Head of caudate nucleus (tissue), 42 donors: ENCODE results near the gene ZNF597.
"Not testable (repeated sequence)": the region's sequence is repeated elsewhere in the genome, so short reads cannot be mapped to it uniquely, and the experiment has no call there.

ENCODE experiments used
- DNase-seq, 42 donors: peaks; one replicate each; pipeline versions ENCODE4 v3.0.0 to v3.0.0-alpha.2; 2020 to 2021; ENCODE audit warnings: mixed read lengths in 7 of 42
- intact Hi-C: fragments of 100-400 bp; cut with DNase I; formaldehyde crosslinking; loops from one replicate; pipeline ENCODE4 v1.15.0; 2022

ZNF597 gene

DNA sequence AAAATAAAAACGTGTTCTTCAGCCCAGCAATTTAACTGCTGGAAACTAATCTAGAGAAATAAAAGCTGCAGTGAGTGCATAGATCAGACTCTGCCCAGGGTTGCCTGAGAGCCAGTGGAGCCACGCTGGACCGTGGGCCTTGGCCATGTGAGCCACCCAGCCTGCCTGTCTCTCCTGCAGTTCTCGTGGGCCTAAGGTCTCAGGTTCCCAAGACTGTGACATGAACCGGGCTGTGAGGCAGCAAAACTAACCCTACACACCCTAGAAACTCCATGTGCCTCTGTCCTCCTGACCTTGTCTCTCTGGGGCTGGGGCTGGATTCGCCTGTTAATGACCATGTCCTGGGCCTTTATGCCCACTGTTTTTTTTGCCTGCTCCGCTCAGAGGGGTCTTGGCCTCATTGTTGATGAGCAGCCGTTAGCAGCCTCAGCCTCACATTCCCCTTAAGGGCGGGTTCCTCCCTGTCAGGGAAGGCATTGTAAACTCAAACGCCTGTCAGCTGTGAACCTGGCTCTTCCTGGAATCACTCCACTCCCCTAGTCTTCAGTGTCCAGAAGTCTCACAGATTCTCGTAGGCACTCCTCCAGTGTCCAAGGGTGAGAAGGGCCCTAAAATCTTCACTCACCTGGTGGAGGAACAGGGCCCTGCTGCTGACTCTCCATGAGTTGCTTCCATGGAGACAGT, 35.1 kb upstream of the ZNF597 start:
- intact Hi-C loops, result no loop called here
- DNase-seq, result no peak

DNA sequence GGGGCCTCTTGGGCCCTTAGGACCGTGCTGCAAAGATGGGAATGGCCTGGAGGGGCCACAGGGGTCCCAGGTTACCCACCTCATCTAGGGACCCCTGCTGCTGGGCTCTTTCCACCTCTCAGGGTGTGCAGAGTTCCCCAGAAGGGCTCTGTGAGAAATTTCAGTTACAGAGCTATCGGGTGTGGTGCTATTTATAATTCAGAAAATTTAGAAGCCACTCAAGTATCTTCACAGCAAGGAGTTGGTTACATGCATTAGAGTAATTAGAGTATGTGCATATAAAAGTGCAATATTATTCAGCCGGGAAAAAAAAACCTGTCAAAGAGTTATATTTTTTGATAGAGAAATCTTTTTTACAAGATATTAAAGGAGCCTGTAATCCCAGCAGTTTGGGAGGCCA, 33.1 kb upstream of the ZNF597 start:
- intact Hi-C loops, result no loop called here

DNA sequence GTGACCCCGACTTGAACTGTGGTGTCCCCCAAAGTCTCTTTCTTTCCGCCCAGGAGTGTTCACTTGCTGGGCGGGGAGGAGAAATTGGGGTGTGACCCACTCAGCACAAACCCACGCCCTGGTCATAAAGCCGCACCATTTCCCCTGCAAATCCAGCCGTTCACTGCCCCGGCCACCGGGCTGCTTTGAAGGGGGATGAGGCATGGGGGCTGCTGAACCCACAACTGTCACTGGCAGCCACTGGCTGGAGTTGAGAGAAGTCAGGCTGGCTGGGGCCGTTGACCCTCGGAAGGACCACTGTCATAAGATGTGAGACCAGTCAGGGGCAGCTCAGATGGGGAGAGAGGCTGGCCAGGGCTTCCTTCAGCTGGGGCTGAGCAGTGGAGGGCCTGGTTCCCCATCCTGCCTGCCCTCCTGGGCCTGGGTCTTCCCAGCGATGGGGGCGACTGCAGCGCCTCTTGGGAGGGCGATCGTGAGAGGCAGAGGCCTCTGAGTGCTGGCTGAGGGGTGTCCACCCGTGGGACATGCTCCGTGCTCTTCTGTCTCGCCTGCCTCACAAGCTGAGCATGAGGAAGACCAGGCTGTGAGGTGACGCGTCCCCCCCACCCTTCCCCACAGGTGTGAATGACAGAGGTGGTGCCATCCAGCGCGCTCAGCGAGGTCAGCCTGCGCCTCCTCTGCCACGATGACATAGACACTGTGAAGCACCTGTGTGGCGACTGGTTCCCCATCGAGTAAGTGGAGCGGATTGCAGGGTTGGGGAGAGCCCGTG, 32.5 kb upstream of the ZNF597 start:
- intact Hi-C loops, result no loop called here
- no peak for DNase-seq

More for the DNA sequence above, 33.1 kb upstream of the ZNF597 start:
- DNase-seq, result no peak

DNA sequence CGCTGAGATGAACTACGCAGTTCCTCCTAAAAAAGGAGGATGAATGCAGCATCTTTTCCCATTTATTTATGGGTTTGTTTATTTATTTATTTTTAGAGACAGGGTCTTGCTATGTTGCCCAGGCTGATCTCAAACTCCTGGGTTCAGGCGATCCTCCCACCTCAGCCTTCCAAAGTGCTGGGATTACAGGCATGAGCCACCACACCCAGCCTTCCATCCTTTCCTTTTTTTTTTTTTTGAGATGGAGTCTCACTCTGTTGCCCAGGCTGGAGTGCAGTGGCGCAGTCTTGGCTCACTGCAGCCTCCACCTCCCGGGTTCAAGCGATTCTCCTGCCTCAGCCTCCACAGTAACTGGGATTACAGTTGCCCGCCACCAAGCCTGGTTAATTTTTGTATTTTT, 31.6 kb upstream of the ZNF597 start:
- DNase-seq, intact Hi-C loops: not testable (repeated sequence)

DNA sequence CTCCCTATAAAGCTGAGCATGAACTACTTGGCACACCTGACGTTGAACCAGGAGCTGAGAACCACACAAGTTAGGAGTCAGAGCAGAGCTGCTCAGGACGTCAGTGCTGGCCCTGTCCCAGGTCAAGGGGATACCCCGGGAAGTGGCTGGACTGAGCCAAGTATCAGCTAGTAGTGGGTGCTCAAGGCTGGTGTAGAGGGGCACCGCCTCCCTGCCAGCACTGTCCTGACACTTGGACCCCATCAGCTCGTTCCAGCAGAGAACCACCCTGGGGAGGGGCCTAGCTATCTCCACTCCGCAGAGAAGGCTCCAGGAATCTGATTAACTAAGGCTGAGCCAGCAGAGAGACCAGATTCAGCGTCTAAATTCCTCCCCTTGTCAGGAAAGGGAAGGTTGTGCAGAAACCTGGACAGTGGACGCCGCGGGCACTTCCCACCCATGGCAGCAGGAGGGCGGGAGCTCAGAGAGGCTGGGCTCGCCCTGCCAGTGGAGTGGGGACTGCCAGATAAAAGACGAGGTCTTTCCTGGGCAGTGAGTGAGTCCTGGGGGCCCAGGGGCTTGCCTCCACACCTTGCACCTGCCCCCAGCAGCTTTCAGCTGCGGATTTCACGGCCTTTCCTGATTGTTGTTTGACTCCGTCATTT, 31.0 kb upstream of the ZNF597 start:
- no peak for DNase-seq
- intact Hi-C loops, result no loop called here

DNA sequence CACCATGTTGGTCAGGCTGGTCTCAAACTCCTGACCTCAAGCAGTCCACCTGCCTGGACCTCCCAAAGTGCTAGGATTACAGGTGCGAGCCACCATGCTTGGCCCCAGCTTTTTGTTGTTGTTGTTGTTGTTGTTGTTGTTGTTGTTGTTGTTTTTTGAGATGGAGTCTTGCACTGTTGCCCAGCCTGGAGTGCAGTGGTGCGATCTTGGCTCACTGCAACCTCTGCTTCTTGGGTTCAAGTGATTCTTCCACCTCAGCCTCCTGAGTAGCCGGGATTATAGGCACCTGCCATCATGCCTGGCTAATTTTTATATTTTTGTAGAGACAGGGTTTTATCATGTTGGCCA, 30.3 kb upstream of the ZNF597 start:
- DNase-seq, intact Hi-C loops: not testable (repeated sequence)

DNA sequence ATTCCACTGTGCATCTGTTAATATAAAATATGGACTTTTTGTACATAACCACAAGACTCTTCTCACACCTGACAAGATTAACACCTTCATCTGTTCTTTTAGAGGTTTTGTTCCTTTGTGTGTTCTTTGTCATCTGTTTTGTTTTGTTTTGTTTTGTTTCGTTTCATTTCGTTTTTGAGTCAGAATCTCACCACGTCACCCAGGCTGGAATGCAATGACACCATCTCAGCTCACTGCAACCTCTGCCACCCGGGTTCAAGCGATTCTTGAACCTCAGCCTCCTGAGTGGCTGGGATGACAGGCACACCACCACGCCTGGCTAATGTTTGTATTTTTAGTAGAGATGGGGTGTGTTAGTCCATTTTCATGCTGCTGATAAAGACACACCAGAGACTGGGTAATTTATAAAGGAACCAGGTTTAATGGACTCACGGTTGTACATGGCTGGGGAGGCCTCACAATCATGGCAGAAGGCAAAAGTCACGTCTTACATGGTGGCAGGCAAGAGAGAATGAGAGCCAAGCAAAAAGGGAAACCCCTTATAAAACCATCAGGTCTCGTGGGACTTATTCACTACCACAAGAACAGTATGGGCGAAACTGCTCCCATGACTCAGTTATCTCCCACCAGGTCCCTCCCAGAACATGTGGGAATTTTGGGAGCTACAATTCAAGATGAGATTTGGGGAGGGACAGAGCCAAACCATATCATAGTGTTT, 29.7 kb upstream of the ZNF597 start:
- intact Hi-C loops, result no loop called here
- DNase-seq, result no peak

DNA sequence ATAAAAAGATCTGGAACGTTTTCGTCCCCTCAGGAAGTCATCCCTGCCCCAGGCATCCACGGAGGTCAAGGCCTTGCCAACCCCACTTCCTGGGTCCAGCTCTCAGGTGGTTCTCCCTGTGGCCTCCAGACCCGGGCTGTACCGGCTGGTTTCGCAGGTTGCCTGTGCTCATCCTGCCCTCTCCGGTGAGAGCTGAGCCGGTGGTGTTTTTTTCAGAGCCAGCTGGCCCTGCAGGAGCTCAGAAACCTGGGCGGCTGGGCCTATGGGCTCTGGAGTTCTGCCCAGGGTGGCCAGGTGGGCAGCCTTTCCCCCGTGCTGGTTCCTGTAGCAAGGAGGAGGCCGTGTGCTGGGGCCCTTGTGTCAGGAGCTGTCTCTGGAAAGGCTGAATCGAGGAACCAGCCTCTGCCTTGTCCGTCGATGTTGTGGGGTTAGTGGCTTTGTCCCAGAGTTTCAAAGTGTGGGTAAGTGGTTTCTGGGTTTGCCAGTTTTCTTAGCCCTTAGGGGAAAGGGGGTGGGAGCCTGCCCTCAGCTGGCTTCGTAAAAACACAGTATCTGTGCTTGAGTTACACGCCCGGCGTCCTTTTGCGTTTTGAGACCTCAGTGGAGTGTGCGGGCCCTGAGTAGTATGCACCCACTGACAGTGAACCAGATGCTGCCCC, 28.3 kb upstream of the ZNF597 start:
- no peak for DNase-seq

DNA sequence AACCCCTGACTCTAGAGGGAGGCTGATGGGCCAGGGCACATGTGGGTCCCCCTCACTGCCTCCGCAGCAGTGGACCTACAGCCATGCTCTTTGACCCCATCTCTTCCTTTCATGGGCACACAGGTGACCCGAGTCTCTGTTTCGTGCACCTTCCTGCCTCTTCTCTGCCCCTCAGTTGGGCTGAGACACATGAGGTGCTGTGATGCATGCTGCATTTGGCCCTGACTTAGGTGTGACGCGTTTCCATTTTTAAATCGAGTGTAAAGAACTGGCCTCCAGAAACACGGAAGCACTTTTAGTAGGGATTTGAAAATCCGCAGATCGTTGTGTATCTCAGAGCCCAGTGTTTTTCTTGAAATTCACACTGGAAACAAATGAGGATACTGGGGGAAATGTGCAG, 27.4 kb upstream of the ZNF597 start:
- intact Hi-C loops, result no loop called here
- DNase-seq, result no peak

More for the DNA sequence above, 28.3 kb upstream of the ZNF597 start:
- intact Hi-C loops, result no loop called here

DNA sequence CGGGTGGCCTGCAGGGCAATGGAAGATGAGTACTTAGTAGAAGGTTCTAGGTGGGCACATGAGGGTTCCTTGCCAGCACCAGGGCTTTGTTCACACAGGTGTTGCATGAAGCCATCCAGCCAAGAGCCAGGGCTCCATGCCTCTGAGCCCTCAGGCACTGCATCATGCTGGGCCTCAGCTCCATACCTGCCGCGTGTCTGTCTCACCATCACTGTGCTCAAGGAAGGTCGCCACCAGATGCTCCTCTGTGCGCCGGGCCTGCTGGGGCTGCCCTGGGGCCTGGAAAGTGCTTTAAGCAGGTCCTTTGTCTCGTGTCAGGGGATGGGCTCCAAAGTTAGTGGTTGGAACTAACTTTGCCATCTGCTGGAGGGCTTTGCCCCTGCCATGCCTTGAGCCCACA, 26.4 kb upstream of the ZNF597 start:
- intact Hi-C loops, result no loop called here
- DNase-seq, result no peak

DNA sequence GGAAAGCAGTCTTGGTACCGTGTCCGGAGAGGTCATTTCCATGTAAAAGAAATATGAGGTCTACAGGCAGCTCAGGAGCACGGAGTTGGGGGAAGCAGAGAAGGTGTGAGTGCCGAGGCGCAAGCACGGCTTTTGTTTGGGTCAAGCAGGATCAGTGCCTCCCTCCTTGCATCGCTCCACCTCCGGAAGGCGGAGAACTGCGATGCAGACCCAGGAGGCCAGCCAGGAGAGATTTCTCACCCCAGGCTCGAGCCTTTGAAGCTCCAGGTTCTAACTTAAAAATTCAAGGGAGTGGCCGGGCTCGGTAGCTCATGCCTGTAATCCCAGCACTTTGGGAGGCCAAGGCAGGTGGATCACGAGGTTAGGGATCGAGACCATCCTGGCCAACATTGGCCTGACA, 25.2 kb upstream of the ZNF597 start:
- DNase-seq, result no peak
- intact Hi-C loops, result no loop called here

DNA sequence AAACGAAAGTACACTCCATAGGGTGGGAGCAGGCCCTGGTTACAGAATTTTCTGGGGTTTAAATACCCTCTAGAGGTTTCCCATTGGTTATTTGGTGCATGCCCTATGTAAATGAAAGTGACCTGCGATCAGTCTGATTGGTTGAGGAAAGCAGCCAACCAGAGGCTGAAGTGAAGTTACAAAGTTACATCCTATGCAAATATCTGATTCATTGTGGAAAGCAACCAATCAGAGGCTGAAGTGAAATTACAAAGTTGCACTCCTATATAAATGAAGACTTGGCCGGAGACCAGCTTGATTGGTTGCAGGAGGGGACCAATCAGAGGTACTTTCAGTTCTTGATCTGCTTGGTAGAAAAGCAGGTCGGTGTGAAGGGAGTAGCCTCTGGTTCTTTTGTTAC, 24.6 kb upstream of the ZNF597 start:
- intact Hi-C loops, result no loop called here
- DNase-seq, result no peak

DNA sequence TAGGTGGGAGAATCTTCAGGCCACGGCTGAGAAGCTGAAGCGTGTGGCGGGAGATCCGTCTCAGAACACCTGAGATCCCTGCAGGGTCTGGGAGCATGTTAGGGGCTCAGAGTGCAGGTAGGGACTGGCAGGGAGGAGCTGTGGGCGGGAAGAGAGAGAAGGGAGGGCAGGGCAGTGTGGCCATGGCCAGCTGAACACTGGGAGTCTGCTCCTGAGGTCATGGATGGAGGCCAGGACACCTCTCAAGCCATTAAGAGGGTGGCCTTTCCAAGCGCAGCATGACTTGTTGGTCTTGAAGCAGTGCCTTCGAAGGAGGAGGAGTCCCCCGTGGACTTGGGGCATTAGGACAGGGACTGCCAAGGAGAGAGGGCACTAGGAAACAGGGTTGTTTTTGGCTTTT, 23.9 kb upstream of the ZNF597 start:
- DNase-seq, result no peak
- intact Hi-C loops, result no loop called here

DNA sequence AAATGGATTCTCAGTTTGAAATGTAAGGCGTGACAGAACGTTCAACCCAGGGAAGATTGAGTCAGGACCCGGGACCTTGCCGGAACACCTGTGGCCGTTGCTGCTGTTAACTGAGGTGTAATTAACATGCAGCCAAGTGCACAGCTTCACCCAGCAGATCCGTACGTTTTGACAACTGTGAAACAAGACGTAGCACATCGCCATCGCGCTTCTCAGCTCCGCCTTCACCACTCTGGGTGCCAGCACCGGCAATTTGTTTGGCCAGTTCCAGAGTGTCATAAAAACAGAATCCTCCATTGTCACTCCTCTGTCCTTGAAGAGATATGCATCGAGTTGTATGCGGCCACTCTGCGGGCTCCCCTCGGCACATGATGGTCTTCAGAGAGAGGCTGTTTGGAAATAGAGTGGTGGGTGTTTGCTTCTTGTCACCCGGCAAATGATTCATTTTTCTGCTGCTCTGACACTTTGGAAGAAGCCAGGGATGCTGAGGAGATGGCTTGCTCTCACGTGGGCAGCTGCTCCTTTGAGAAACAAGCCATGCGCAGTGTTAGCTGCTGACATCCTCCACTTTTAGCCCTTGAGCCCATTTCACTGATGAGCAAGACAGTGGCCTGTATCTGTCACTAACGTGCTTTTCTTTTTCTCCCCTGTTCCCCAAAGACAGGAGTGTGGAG, 22.7 kb upstream of the ZNF597 start:
- peak in 24 of 42 donors; percentile 31 to 74 (median 58) for DNase-seq
- intact Hi-C loops, result no loop called here

DNA sequence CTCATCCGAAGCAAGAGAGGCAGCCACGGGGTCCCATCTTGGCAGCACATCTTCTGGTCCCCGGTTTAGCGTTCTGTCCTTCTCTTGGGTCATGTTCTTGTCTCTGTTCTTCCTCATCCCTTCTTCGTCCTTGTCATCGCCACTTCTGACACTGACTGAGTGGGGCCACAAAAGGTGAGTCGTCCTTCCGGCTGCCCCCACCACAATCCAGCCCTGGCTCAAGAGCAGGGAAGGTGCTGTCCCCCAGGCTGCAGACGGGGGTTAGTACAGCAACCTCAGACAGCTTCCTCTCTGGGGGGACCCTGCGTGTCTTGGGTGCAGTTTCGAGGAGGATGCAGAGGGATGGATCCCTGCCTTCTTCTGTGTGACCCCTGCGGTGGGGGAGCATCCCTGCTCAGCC, 22.0 kb upstream of the ZNF597 start:
- DNase-seq, result no peak
- intact Hi-C loops, result no loop called here

DNA sequence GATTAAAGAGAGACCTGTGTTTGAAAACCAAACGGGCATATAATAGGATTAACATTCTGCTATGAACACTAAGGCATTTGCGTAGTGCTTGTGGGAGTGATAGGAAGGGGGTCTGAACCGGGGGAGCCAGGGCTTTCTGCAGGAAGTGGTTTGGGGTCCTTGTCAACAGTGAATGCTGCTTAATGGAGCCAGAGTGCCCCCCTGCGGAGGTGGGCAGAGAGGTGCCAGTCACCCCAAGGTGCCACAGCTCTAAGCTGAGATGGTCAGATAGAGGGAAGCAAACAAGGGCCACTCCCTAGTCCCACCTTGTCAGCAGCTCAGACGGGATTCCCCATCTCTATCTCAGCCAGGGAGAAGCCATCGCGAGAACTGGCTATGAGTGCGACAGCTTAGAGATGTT, 17.8 kb upstream of the ZNF597 start:
- intact Hi-C loops, result no loop called here
- DNase-seq, result peak in 2 of 42 donors; percentile 29 to 32

DNA sequence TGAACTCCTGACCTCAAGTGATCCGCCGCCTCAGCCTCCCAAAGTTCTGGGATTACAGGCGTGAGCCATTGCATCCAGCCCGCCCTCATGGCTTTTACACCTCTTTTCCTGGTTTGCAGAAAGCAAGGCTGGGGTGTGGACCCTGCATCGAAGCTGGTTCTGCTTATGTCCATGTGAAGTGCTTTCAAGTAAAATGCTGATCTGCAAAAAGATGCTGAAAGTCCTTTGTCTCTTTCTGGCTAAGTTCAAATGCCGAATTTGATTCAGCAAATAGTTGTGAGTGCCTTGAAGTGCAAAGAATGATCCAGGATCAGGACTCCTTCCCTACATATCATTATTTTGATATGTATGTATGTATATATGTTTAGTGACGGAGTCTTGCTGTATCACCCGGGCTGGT, 17.3 kb upstream of the ZNF597 start:
- DNase-seq, result peak in 1 of 42 donors; percentile 26

DNA sequence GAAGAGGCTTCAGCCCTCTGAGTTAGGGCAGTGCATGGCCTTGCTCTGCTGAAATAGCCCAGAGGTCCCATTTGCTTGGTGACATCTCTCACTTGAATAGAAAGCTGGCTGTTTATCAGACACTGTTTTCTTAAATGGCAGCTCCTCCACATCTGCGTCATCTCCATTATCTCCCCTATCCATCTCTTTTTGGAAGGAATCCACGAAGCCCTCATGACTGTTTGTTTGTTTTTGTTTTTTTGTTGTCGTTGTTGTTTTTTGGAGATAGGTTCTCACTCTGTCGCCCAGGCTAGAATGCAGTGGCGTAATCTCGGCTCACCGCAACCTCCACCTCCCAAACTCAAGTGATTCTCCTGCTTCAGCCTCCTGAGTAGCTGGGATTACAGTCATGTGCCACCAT, 16.8 kb upstream of the ZNF597 start:
- DNase-seq, result no peak
- intact Hi-C loops, result no loop called here

More for the DNA sequence above, 17.3 kb upstream of the ZNF597 start:
- intact Hi-C loops, result no loop called here
